ENCODE results near the gene TGOLN2.
A peak's percentile ranks its signal among the peaks of the same experiment; 100 is the strongest.

TGOLN2 gene

GRCh38 chr2:85327822-85328617, at the start of gene TGOLN2:
Gene TGOLN2 (minus strand): TSS chr2:85327989. CDS start chr2:85327962, 27 bp downstream.
- TF ChIP-seq CTCF (IDR thresholded peaks at IDR 0.05; ENCODE audit: borderline replicate concordance, control extremely low read depth, extremely low read depth, insufficient read depth, missing control alignments), result no peak
- peak; percentile 97 for DNase-seq (ENCODE audit: low spot score)
- in situ Hi-C loops (cut with MboI; ENCODE audit: low sequenced_read_pairs, unreplicated experiment), result no loop called here

GRCh38 chr2:85377083-85377482, 49.3 kb upstream of the TGOLN2 start:
- in situ Hi-C loops (cut with MboI; ENCODE audit: low sequenced_read_pairs, unreplicated experiment), result no loop called here
- no peak for DNase-seq (ENCODE audit: low spot score)
- no peak for TF ChIP-seq CTCF (IDR thresholded peaks at IDR 0.05; ENCODE audit: borderline replicate concordance, control extremely low read depth, extremely low read depth, insufficient read depth, missing control alignments)

- in situ Hi-C loops (cut with MboI; ENCODE audit: low sequenced_read_pairs, unreplicated experiment), result no loop called here
- DNase-seq (ENCODE audit: low spot score), result no peak
- no peak for TF ChIP-seq CTCF (IDR thresholded peaks at IDR 0.05; ENCODE audit: borderline replicate concordance, control extremely low read depth, extremely low read depth, insufficient read depth, missing control alignments)
These were observed 48.7 kb upstream of the TGOLN2 start for GRCh38 chr2:85376291-85377065.

- in situ Hi-C loops (cut with MboI; ENCODE audit: low sequenced_read_pairs, unreplicated experiment), result no loop called here
- TF ChIP-seq CTCF (IDR thresholded peaks at IDR 0.05; ENCODE audit: borderline replicate concordance, control extremely low read depth, extremely low read depth, insufficient read depth, missing control alignments), result no peak
- no peak for DNase-seq (ENCODE audit: low spot score)
These were observed 43.3 kb upstream of the TGOLN2 start for GRCh38 chr2:85371045-85371444.

- no peak for TF ChIP-seq CTCF (IDR thresholded peaks at IDR 0.05; ENCODE audit: borderline replicate concordance, control extremely low read depth, extremely low read depth, insufficient read depth, missing control alignments)
- in situ Hi-C loops (cut with MboI; ENCODE audit: low sequenced_read_pairs, unreplicated experiment), result no loop called here
- DNase-seq (ENCODE audit: low spot score), result no peak
These were observed 41.7 kb upstream of the TGOLN2 start for GRCh38 chr2:85369500-85369899.

GRCh38 chr2:85368921-85369320, 41.1 kb upstream of the TGOLN2 start:
- no peak for DNase-seq (ENCODE audit: low spot score)
- in situ Hi-C loops (cut with MboI; ENCODE audit: low sequenced_read_pairs, unreplicated experiment), result no loop called here
- no peak for TF ChIP-seq CTCF (IDR thresholded peaks at IDR 0.05; ENCODE audit: borderline replicate concordance, control extremely low read depth, extremely low read depth, insufficient read depth, missing control alignments)

Measured in GM13976 (cell line).